ENCODE measurements around the gene ZBTB7C.

GRCh38 chr18:48035556-48035860 lies 373.7 kb downstream of the ZBTB7C start:
- TF ChIP-seq CTCF (conservative IDR thresholded peaks at IDR 0.05) (no peak), ZFX (IDR thresholded peaks at IDR 0.05) (no peak)
